ENCODE data around the gene CD300LF. TPM values are rescaled to one million over a fixed set of nuclear protein-coding genes. Genes with fewer than 3 reads are reported as not detected.

The CD300LF gene
- total and polyA plus RNA-seq, 4 donors: 0.13 to 1.9 (median 1.0) TPM

GRCh38 chr17:74671031-74671771 is 41.5 kb downstream of the CD300LF start:
- Histone ChIP-seq H3K27ac (ENCODE audit: low read depth in 1 of 2, low read length in 2 of 2) (no peak overlapping the region), H3K36me3 (ENCODE audit: control insufficient read depth in 4 of 4, insufficient read depth in 3 of 4, low read depth in 1 of 4, low read length in 3 of 4) (no peaks in the 10 kb centered on the region), H3K9ac (ENCODE audit: low read depth in 1 of 2, low read length in 2 of 2) (no peak overlapping the region), H3K4me1 (ENCODE audit: control insufficient read depth in 4 of 4, insufficient read depth in 4 of 4, low read length in 3 of 4) (no peaks in the 10 kb centered on the region), H3K27me3 (ENCODE audit: control insufficient read depth in 4 of 4, insufficient read depth in 4 of 4, low read length in 3 of 4) (peaks cover 0 to 12% (median 8%) of the 10 kb centered on the region in 4 donors), H3K4me3 (ENCODE audit: low read depth in 1 of 3, low read length in 3 of 3) (no peak overlapping the region), H3K9me3 (ENCODE audit: control insufficient read depth in 4 of 4, low read length in 3 of 4) (peaks cover 0 to 3% (median 1%) of the 10 kb centered on the region in 4 donors)
- 16% methylated on average over 57 of the region's 57 CpGs for WGBS
- peak; percentile 100 for TF ChIP-seq REST (IDR thresholded peaks at IDR 0.05)
- TF ChIP-seq, protein P1, sequence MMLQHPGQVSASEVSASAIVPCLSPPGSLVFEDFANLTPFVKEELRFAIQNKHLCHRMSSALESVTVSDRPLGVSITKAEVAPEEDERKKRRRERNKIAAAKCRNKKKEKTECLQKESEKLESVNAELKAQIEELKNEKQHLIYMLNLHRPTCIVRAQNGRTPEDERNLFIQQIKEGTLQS (IDR thresholded peaks at IDR 0.05): no peak
- peak; percentile 73 for DNase-seq (ENCODE audit: low spot score)

DNA sequence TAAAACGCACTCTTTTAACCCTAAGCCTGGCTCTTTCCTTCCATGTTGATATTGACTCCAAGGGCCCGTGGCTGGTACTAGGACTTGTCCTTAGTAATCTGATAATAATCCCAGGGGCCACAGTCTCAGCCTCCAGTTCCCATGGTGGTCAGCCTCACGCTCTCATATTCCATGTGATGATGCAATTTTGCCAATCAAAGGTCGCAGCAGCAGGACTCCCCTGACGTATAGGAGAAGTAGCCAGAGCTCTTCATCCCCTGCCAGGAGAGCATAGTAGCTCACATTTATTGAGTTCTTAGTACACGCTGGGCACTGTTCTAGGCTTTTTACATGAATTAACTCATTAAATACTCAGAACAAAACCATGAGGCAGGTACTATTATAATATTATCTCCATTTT is 42.4 kb downstream of the CD300LF start:
- Histone ChIP-seq H3K4me3 (ENCODE audit: low read depth in 1 of 3, low read length in 3 of 3) (no peak overlapping the region), H3K36me3 (ENCODE audit: control insufficient read depth in 4 of 4, insufficient read depth in 3 of 4, low read depth in 1 of 4, low read length in 3 of 4) (no peaks in the 10 kb centered on the region), H3K4me1 (ENCODE audit: control insufficient read depth in 4 of 4, insufficient read depth in 4 of 4, low read length in 3 of 4) (no peaks in the 10 kb centered on the region), H3K27me3 (ENCODE audit: control insufficient read depth in 4 of 4, insufficient read depth in 4 of 4, low read length in 3 of 4) (peaks cover 0 to 9% (median 8%) of the 10 kb centered on the region in 4 donors), H3K9ac (ENCODE audit: low read depth in 1 of 2, low read length in 2 of 2) (no peak overlapping the region), H3K27ac (ENCODE audit: low read depth in 1 of 2, low read length in 2 of 2) (no peak overlapping the region), H3K9me3 (ENCODE audit: control insufficient read depth in 4 of 4, low read length in 3 of 4) (peaks cover 0 to 3% (median 1%) of the 10 kb centered on the region in 4 donors)
- TF ChIP-seq REST (IDR thresholded peaks at IDR 0.05): no peak
- no peak for TF ChIP-seq SP1 (IDR thresholded peaks at IDR 0.05)
- TF ChIP-seq, protein P1 (IDR thresholded peaks at IDR 0.05): no peak
- TF ChIP-seq ZBTB33 (IDR thresholded peaks at IDR 0.05): no peak
- TF ChIP-seq, protein P2, sequence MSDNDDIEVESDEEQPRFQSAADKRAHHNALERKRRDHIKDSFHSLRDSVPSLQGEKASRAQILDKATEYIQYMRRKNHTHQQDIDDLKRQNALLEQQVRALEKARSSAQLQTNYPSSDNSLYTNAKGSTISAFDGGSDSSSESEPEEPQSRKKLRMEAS (IDR thresholded peaks at IDR 0.05): no peak
- no peak for TF ChIP-seq NR2F2 (IDR thresholded peaks at IDR 0.05)
- no peak for TF ChIP-seq YY1 (IDR thresholded peaks at IDR 0.05)
- no peak for DNase-seq (ENCODE audit: low spot score)
- 59% methylated on average over 6 of the region's 6 CpGs for WGBS

Data from liver (tissue), 9 donors.